GM21367 (cell line): ENCODE data around the gene ENO3.

ENCODE experiments used
- ATAC-seq: cut with Tn5 transposase; IDR thresholded peaks from one replicate; pipeline ENCODE4 v1.9.1; 2021; ENCODE audit not compliant: unreplicated experiment

Gene ENO3

GRCh38 chr17:4949321-4950074, 1.4 kb upstream of the ENO3 start:
- no peak for ATAC-seq

- no peak for ATAC-seq
Measured at GRCh38 chr17:4950075-4950745, 709 bp upstream of the ENO3 start.

GRCh38 chr17:4951486-4951885, 567 bp downstream of the ENO3 start:
- ATAC-seq, result no peak

GRCh38 chr17:4953451-4953961, 2.6 kb downstream of the ENO3 start:
- ATAC-seq, result no peak

GRCh38 chr17:4955091-4955490, 4.2 kb downstream of the ENO3 start:
- no peak for ATAC-seq

GRCh38 chr17:4956493-4957061, 5.7 kb downstream of the ENO3 start:
- ATAC-seq, result no peak

GRCh38 chr17:4958102-4958501, 7.2 kb downstream of the ENO3 start:
- ATAC-seq, result no peak

GRCh38 chr17:4959261-4959965, 8.5 kb downstream of the ENO3 start:
- no peak for ATAC-seq

- ATAC-seq, result no peak
Measured at GRCh38 chr17:4960279-4960922, 9.5 kb downstream of the ENO3 start.

- no peak for ATAC-seq
Measured at GRCh38 chr17:4965311-4965986, 14.5 kb downstream of the ENO3 start.

GRCh38 chr17:4966844-4967538, 16.1 kb downstream of the ENO3 start:
- ATAC-seq, result peak; percentile 67

GRCh38 chr17:4967539-4968485, 16.9 kb downstream of the ENO3 start, which contains the start of gene SPAG7:
SPAG7 (minus strand) TSS chr17:4967817; CDS start chr17:4967804, 13 bp downstream.
- ATAC-seq, result peak; percentile 50

GRCh38 chr17:4968486-4969046, 17.6 kb downstream of the ENO3 start:
- no peak for ATAC-seq

- ATAC-seq, result no peak
Measured at GRCh38 chr17:4969047-4969550, 18.2 kb downstream of the ENO3 start.

- ATAC-seq, result no peak
Measured at GRCh38 chr17:4969551-4970173, 18.7 kb downstream of the ENO3 start.

- no peak for ATAC-seq
Measured at GRCh38 chr17:4970273-4970672, 19.4 kb downstream of the ENO3 start.

- no peak for ATAC-seq
Measured at GRCh38 chr17:4971826-4972225, 20.9 kb downstream of the ENO3 start.

- no peak for ATAC-seq
Measured at GRCh38 chr17:4972322-4972721, 21.4 kb downstream of the ENO3 start.
